HG03175 (cell line): ENCODE measurements around the gene WBP11.

Experiments used
- ATAC-seq: cut with Tn5 transposase; IDR thresholded peaks from one replicate; pipeline ENCODE4 v1.9.1; 2021; ENCODE audit warnings: mild to moderate bottlenecking, moderate library complexity; ENCODE audit not compliant: unreplicated experiment

WBP11 gene

GRCh38 chr12:14825256-14825655 lies 22.0 kb upstream of the WBP11 start:
- ATAC-seq: no peak

GRCh38 chr12:14824012-14824634 lies 20.8 kb upstream of the WBP11 start:
- no peak for ATAC-seq

GRCh38 chr12:14814014-14814413 lies 10.7 kb upstream of the WBP11 start, which contains the start of gene SMCO3:
SMCO3 (minus strand) TSS chr12:14814182; CDS start chr12:14806680, 7,502 bp downstream.
- ATAC-seq: no peak

- ATAC-seq: no peak
These were observed 8.2 kb upstream of the WBP11 start for GRCh38 chr12:14811486-14811885.

GRCh38 chr12:14810953-14811483 lies 7.7 kb upstream of the WBP11 start:
- no peak for ATAC-seq

- ATAC-seq: no peak
These were observed 7.1 kb upstream of the WBP11 start for GRCh38 chr12:14810167-14810952.

- peak; percentile 13 for ATAC-seq
These were observed 517 bp upstream of the WBP11 start for GRCh38 chr12:14803830-14804160.

GRCh38 chr12:14802721-14803010 lies 612 bp downstream of the WBP11 start:
- no peak for ATAC-seq

GRCh38 chr12:14802247-14802646 lies 1.0 kb downstream of the WBP11 start:
- no peak for ATAC-seq

GRCh38 chr12:14795028-14795448 lies 8.2 kb downstream of the WBP11 start:
- no peak for ATAC-seq

- ATAC-seq: no peak
These were observed 17.7 kb downstream of the WBP11 start for GRCh38 chr12:14785568-14785967.

GRCh38 chr12:14784471-14784870 lies 18.8 kb downstream of the WBP11 start:
- ATAC-seq: no peak

GRCh38 chr12:14782756-14783155 lies 20.5 kb downstream of the WBP11 start:
- no peak for ATAC-seq

- no peak for ATAC-seq
These were observed 21.7 kb downstream of the WBP11 start for GRCh38 chr12:14781563-14781962.

- no peak for ATAC-seq
These were observed 22.4 kb downstream of the WBP11 start for GRCh38 chr12:14780859-14781258.

GRCh38 chr12:14779834-14780233 lies 23.4 kb downstream of the WBP11 start:
- no peak for ATAC-seq

GRCh38 chr12:14777271-14777670 lies 26.0 kb downstream of the WBP11 start:
- ATAC-seq: no peak

GRCh38 chr12:14776236-14776961 lies 26.9 kb downstream of the WBP11 start:
- ATAC-seq: no peak

- ATAC-seq: no peak
These were observed 27.7 kb downstream of the WBP11 start for GRCh38 chr12:14775636-14775980.

- no peak for ATAC-seq
These were observed 28.2 kb downstream of the WBP11 start for GRCh38 chr12:14774906-14775635.
